SK-N-SH (cell line): ENCODE measurements around the gene MAP2. TPM values are rescaled to one million over a fixed set of nuclear protein-coding genes. Genes with fewer than 3 reads are reported as not detected.

Experiments used
- CTCF ChIA-PET: fragments of 300-600, 350-600 bp; formaldehyde crosslinking; extraction: SDS; loops from one replicate; lab custom pipeline; 2021; lab: Yijun Ruan, JAX
- POLR2A ChIA-PET: fragments of 350-600 bp; sonication (Branson Sonifier 250); formaldehyde crosslinking; extraction: SDS; loops from one replicate; lab custom pipeline; 2020; ENCODE audit warnings: antibody characterized with exemption, inconsistent platforms; lab: Yijun Ruan, JAX
- DNase-seq: peaks from one replicate; pipeline ENCODE4 v3.0.0; 2012
- H2AFZ ChIP-seq: fragments of 200-600 bp; sonication (generic); 2 replicates; pipeline ENCODE4 v1.8.1; 2016; ENCODE audit warnings: antibody characterized with exemption, mild to moderate bottlenecking, low read depth
- H3F3A ChIP-seq: fragments of 200-600 bp; sonication (generic); replicated peaks from 2 replicates; pipeline ENCODE3; 2016; ENCODE audit warnings: antibody characterized with exemption, mild to moderate bottlenecking; ENCODE audit not compliant: insufficient read depth
- H3K27ac ChIP-seq, 2 experiments: fragments of 200-500 bp in 1 of 2; fragments of 200-600 bp in 1 of 2; sonication (Bioruptor generic) in 1 of 2; sonication (generic), shearing (Covaris generic) in 1 of 2; 2 replicates each; pipeline versions ENCODE4 v1.5.1 to v1.6.1; 2014 to 2016; ENCODE audit warnings: low read depth in 2 of 2, inconsistent platforms in 1 of 2, low read length in 1 of 2, mild to moderate bottlenecking in 1 of 2, mixed read lengths in 1 of 2
- H3K27me3 ChIP-seq: fragments of 200-600 bp; sonication (generic), shearing (Covaris generic); 2 replicates; pipeline ENCODE4 v1.6.1; 2016; ENCODE audit warnings: mixed run types; ENCODE audit not compliant: insufficient read depth
- H3K36me3 ChIP-seq, 2 experiments: fragments of 200-500 bp in 1 of 2; fragments of 200-600 bp in 1 of 2; sonication (Bioruptor generic) in 1 of 2; sonication (generic) in 1 of 2; replicated peaks in 1 of 2; 2 replicates each; pipeline versions ENCODE3 to v1.5.1; 2014 to 2016; ENCODE audit warnings: low read length in 1 of 2, mild to moderate bottlenecking in 1 of 2; ENCODE audit not compliant: insufficient read depth in 2 of 2, control insufficient read depth in 1 of 2
- H3K4me1 ChIP-seq, 2 experiments: fragments of 200-500 bp in 1 of 2; fragments of 200-600 bp in 1 of 2; sonication (Bioruptor generic) in 1 of 2; sonication (generic), shearing (Covaris generic) in 1 of 2; 2 replicates each; pipeline versions ENCODE4 v1.5.1 to v1.6.1; 2014 to 2016; ENCODE audit warnings: low read depth in 1 of 2, low read length in 1 of 2, mixed run types in 1 of 2; ENCODE audit not compliant: insufficient read depth in 2 of 2, control insufficient read depth in 1 of 2
- H3K4me2 ChIP-seq: fragments of 200-600 bp; sonication (generic), shearing (Covaris generic); 2 replicates; pipeline ENCODE4 v1.6.1; 2017; ENCODE audit warnings: mixed run types
- H3K4me3 ChIP-seq, 2 experiments: fragments of 200-500 bp in 1 of 2; fragments of 200-600 bp in 1 of 2; sonication (Bioruptor generic) in 1 of 2; sonication (generic), shearing (Covaris generic) in 1 of 2; 2 replicates each; pipeline versions ENCODE4 v1.5.1 to v1.8.1; 2014 to 2016; ENCODE audit warnings: low read depth in 2 of 2, inconsistent platforms in 1 of 2, low read length in 1 of 2, mild to moderate bottlenecking in 1 of 2, mixed read lengths in 1 of 2, moderate library complexity in 1 of 2
- H3K79me2 ChIP-seq: fragments of 200-600 bp; sonication (generic); 2 replicates; pipeline ENCODE4 v1.8.1; 2017; ENCODE audit warnings: mild to moderate bottlenecking; ENCODE audit not compliant: insufficient read depth
- H3K9ac ChIP-seq: fragments of 200-600 bp; sonication (generic); 2 replicates; pipeline ENCODE4 v1.6.1; 2017; ENCODE audit warnings: mixed run types
- H3K9me2 ChIP-seq: fragments of 200-600 bp; sonication (generic); 2 replicates; pipeline ENCODE4 v1.6.1; 2017; ENCODE audit warnings: mixed run types
- H3K9me3 ChIP-seq: fragments of 200-600 bp; sonication (generic); 2 replicates; pipeline ENCODE4 v1.6.1; 2017; ENCODE audit warnings: mixed run types, mild to moderate bottlenecking, moderate library complexity
- H4K20me1 ChIP-seq: fragments of 200-600 bp; sonication (generic); 2 replicates; pipeline ENCODE4 v1.6.1; 2017; ENCODE audit warnings: mild to moderate bottlenecking, mixed run types; ENCODE audit not compliant: insufficient read depth
- CHD2 ChIP-seq: fragments of 150-350 bp; IDR thresholded peaks from 2 replicates; pipeline ENCODE4 v1.6.1; 2018; ENCODE audit warnings: low read length; ENCODE audit not compliant: partially characterized antibody
- EP300 ChIP-seq, 2 experiments: IDR thresholded peaks; 2 replicates each; pipeline versions ENCODE4 v1.4.0 to v1.6.1; 2012; ENCODE audit warnings: borderline replicate concordance in 1 of 2, low read depth in 1 of 2, low read length in 1 of 2
- EZH2phosphoT487 ChIP-seq: fragments of 200-600 bp; sonication (generic); IDR thresholded peaks from 2 replicates; pipeline ENCODE4 v1.6.1; 2017; ENCODE audit warnings: low read depth, mixed run types, mild to moderate bottlenecking, antibody characterized with exemption, moderate library complexity, borderline replicate concordance
- GABPA ChIP-seq: IDR thresholded peaks from 2 replicates; pipeline ENCODE4 v1.4.0; 2012; ENCODE audit warnings: low read depth, mild to moderate bottlenecking
- MXI1 ChIP-seq: IDR thresholded peaks from 2 replicates; pipeline ENCODE4 v1.6.1; 2012; ENCODE audit warnings: mild to moderate bottlenecking, low read depth, low read length, improper control_type of control experiment
- RAD21 ChIP-seq: IDR thresholded peaks from 2 replicates; pipeline ENCODE4 v1.6.1; 2012; ENCODE audit warnings: mild to moderate bottlenecking, low read length
- REST ChIP-seq: IDR thresholded peaks from 2 replicates; pipeline ENCODE4 v1.6.1; 2012; ENCODE audit warnings: mild to moderate bottlenecking, low read depth, low read length, moderate library complexity
- RFX5 ChIP-seq: IDR thresholded peaks from 2 replicates; pipeline ENCODE4 v1.6.1; 2012; ENCODE audit warnings: mild to moderate bottlenecking, improper control_type of control experiment, low read length
- RXRA ChIP-seq: IDR thresholded peaks from 2 replicates; pipeline ENCODE4 v1.4.0; 2012; ENCODE audit warnings: low read depth, mild to moderate bottlenecking, borderline replicate concordance
- TAF1 ChIP-seq: IDR thresholded peaks from 2 replicates; pipeline ENCODE4 v1.6.1; 2012; ENCODE audit warnings: low read depth, mild to moderate bottlenecking, low read length, moderate library complexity, borderline replicate concordance
- WGBS: methylation state at CpG from one replicate; pipeline ENCODE4 v1.1.6; 2017; ENCODE audit warnings: low lambda C conversion rate; 5-methylcytosine and 5-hydroxymethylcytosine counted together
- polyA plus RNA-seq, 3 experiments: library from polyadenylated mRNA; depleted of rRNA; stranded (reverse); fragments of >200 nt; gene quantifications; 2 replicates each; pipeline ENCODE4 v1.2.3, GENCODE V29; 2012
- TF ChIP-seq, protein P1 (sequence below): fragments of 200-600 bp; sonication (generic); IDR thresholded peaks from 2 replicates; pipeline ENCODE4 v1.6.1; 2017; ENCODE audit warnings: antibody characterized with exemption, mild to moderate bottlenecking, moderate library complexity
- TF ChIP-seq, protein P2 (sequence below): IDR thresholded peaks from 2 replicates; pipeline ENCODE4 v1.4.0; 2012; ENCODE audit warnings: low read depth, borderline replicate concordance

MAP2 gene
- polyA plus RNA-seq, 1 of the 3 experiments (the other 2 are of a cell fraction) = 7.8 TPM

- WGBS = 93% methylated on average over 5 of the region's 5 CpGs
- CTCF ChIA-PET = no interaction called here
Measured at GRCh38 chr2:209460151-209460761, 36.4 kb downstream of the MAP2 start.

DNA sequence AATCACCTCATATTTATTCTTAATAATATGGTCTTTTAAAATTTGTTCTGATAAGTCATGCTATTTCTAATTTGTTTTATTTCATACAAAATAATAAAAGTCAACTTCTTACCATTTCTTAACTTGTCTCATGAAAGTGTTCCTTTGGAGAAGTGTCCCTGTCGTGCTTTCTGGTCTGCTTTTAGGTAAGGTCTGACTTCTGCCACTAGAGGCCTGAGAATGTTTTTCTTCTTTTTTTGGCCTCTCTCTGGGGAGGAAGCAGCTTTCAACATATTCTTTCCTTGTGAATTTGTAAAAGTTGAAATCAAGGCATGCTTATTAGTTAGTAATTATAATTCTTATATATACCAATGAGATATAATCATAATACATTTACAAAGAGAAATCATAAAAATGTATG is 39.4 kb downstream of the MAP2 start:
- no peak for DNase-seq
- Histone ChIP-seq H3F3A (peaks cover 8% of the 10 kb centered on the region), H2AFZ (no peak overlapping the region), H3K4me2 (no peak overlapping the region), H3K36me3 (peaks cover 0 to 9% of the 10 kb centered on the region in 2 experiments), H3K27ac (no peak overlapping the region), H3K9me2 (no peaks in the 10 kb centered on the region), H3K27me3 (no peaks in the 10 kb centered on the region), H4K20me1 (no peaks in the 10 kb centered on the region), H3K79me2 (no peaks in the 10 kb centered on the region), H3K9ac (no peak overlapping the region), H3K4me1 (no peaks in the 10 kb centered on the region; a peak in 1 of 4 replicates), H3K4me3 (no peak overlapping the region), H3K9me3 (no peaks in the 10 kb centered on the region)
- WGBS = 96% methylated on average over 1 of the region's 1 CpG
- ChIA-PET POLR2A (no interaction called here), CTCF (interaction anchor here (1.0 to 1.4 kb wide), 3 partner anchors 9 to 40 kb away, joined by 3 to 4 read pairs (median 3); no protein-coding TSS in a partner anchor)
- TF ChIP-seq, protein P1, sequence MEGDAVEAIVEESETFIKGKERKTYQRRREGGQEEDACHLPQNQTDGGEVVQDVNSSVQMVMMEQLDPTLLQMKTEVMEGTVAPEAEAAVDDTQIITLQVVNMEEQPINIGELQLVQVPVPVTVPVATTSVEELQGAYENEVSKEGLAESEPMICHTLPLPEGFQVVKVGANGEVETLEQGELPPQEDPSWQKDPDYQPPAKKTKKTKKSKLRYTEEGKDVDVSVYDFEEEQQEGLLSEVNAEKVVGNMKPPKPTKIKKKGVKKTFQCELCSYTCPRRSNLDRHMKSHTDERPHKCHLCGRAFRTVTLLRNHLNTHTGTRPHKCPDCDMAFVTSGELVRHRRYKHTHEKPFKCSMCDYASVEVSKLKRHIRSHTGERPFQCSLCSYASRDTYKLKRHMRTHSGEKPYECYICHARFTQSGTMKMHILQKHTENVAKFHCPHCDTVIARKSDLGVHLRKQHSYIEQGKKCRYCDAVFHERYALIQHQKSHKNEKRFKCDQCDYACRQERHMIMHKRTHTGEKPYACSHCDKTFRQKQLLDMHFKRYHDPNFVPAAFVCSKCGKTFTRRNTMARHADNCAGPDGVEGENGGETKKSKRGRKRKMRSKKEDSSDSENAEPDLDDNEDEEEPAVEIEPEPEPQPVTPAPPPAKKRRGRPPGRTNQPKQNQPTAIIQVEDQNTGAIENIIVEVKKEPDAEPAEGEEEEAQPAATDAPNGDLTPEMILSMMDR = peak; percentile 37
- TF ChIP-seq GABPA = no peak
- no peak for TF ChIP-seq REST
- no peak for TF ChIP-seq CHD2
- TF ChIP-seq, protein P2, sequence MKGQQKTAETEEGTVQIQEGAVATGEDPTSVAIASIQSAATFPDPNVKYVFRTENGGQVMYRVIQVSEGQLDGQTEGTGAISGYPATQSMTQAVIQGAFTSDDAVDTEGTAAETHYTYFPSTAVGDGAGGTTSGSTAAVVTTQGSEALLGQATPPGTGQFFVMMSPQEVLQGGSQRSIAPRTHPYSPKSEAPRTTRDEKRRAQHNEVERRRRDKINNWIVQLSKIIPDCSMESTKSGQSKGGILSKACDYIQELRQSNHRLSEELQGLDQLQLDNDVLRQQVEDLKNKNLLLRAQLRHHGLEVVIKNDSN = no peak

More at GRCh38 chr2:209460151-209460761, 36.4 kb downstream of the MAP2 start:
- Histone ChIP-seq H3K9me3 (no peaks in the 10 kb centered on the region), H3K36me3 (no peaks in the 10 kb centered on the region), H3K4me3 (no peak overlapping the region), H3K27me3 (no peaks in the 10 kb centered on the region), H3F3A (peaks cover 1% of the 10 kb centered on the region), H3K27ac (no peak overlapping the region), H3K4me1 (no peaks in the 10 kb centered on the region; a peak in 1 of 4 replicates), H4K20me1 (no peaks in the 10 kb centered on the region), H3K4me2 (no peak overlapping the region), H3K9me2 (no peaks in the 10 kb centered on the region), H3K9ac (no peak overlapping the region), H2AFZ (no peak overlapping the region), H3K79me2 (no peaks in the 10 kb centered on the region)
- POLR2A ChIA-PET = no interaction called here
- DNase-seq = no peak
- TF ChIP-seq EZH2phosphoT487 = no peak
- TF ChIP-seq RAD21 = no peak
- TF ChIP-seq REST = no peak
- no peak for TF ChIP-seq EP300 (IDR thresholded peaks at IDR 0.05; ENCODE audit: borderline replicate concordance in 1 of 2, low read depth in 1 of 2, low read length in 1 of 2)
- no peak for TF ChIP-seq RXRA
- no peak for TF ChIP-seq TAF1
- TF ChIP-seq RFX5 = no peak
- no peak for TF ChIP-seq MXI1
